ENCODE results near the gene ZNF770. TPM values are rescaled to one million over a fixed set of nuclear protein-coding genes. Genes with fewer than 3 reads are reported as not detected.

Gene ZNF770
- total and polyA plus RNA-seq, 2 of the 4 experiments (the other 2 are of a cell fraction): 9.4 to 26.5 TPM

DNA sequence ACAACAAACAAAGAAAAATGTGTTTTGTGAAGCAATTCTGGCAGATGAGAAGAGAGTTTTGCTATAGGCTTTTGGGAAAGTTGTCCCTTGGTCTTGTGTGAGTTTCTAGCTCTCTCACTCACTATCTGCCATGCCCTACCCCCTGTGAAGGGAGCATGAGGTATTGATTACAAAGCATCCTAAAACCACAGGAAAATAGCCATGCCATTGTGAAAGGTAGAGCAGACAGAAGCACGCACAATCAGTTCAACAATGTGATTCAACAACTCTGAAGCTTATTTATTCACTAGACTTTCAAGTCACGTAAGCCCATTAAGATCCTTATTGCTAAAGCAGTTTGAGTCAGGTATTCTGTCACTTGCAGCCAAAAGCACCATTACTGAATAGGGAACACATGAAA, 12.0 kb downstream of the ZNF770 start:
- H3K79me1 ChIP-seq (ENCODE audit: low read depth in 1 of 2, low read length in 2 of 2): peaks cover 2 to 4% of the 10 kb centered on the region in 2 experiments
- no peak overlapping the region for H4K91ac ChIP-seq (ENCODE audit: insufficient read depth, low read depth, low read length)
- no peaks in the 10 kb centered on the region for H3K9me3 ChIP-seq (ENCODE audit: control insufficient read depth, insufficient read depth, low read length)
- H3K36me3 ChIP-seq (ENCODE audit: control insufficient read depth, insufficient read depth, low read length): 0 out of 2 replicates have a peak, but pooled peaks cover 5% of the 10 kb centered on the region
- H4K8ac ChIP-seq (ENCODE audit: low read depth in 2 of 2, low read length in 2 of 2): no peak overlapping the region
- H2BK15ac ChIP-seq (ENCODE audit: low read depth, low read length): no peak overlapping the region
- H3K4ac ChIP-seq (ENCODE audit: low read depth, low read length): no peak overlapping the region
- intact Hi-C loops (cut with micrococcal nuclease) (no loop called here), dilution Hi-C loops (cut with HindIII; ENCODE audit: low sequenced_read_pairs, unreplicated experiment) (no loop called here), in situ Hi-C loops (cut with MboI; ENCODE audit: low sequenced_read_pairs) (no loop called here)
- no peak overlapping the region for H3K9ac ChIP-seq (ENCODE audit: low read depth, low read length)
- no peaks in the 10 kb centered on the region for H3K27me3 ChIP-seq (ENCODE audit: control insufficient read depth, insufficient read depth, low read length)
- no peak overlapping the region for H3K56ac ChIP-seq (ENCODE audit: extremely low read depth, insufficient read depth, low read length)
- no peak overlapping the region for H4K5ac ChIP-seq (ENCODE audit: low read depth, low read length)
- H2AK9ac ChIP-seq (replicated peaks; ENCODE audit: low read depth, low read length, poor library complexity): no peak overlapping the region
- no peak overlapping the region for H3K4me3 ChIP-seq (ENCODE audit: insufficient read depth, low read depth, low read length)
- no peak overlapping the region for H3K4me2 ChIP-seq (ENCODE audit: low read depth, low read length)
- no peak overlapping the region for H3K27ac ChIP-seq (ENCODE audit: insufficient read depth, low read length)
- no peak for DNase-seq
- no peaks in the 10 kb centered on the region for H3K4me1 ChIP-seq (ENCODE audit: control insufficient read depth, insufficient read depth, low read length)
- CTCF ChIA-PET: interaction anchor here (0.7 kb wide), 1 partner anchor 340 kb away, joined by 3 read pairs; no protein-coding TSS in a partner anchor
- WGBS, 2 experiments (ENCODE audit: extremely low coverage in 2 of 2, insufficient read length in 1 of 2): no CpG with 5 or more reads among the region's 2 CpGs
- H2AK5ac ChIP-seq (ENCODE audit: low read depth, low read length): no peak overlapping the region
- H3K23ac ChIP-seq (ENCODE audit: low read depth, low read length): no peak overlapping the region
- no peak overlapping the region for H2BK120ac ChIP-seq (ENCODE audit: low read depth, low read length)
- H2BK5ac ChIP-seq (ENCODE audit: low read depth, low read length, poor library complexity, severe bottlenecking): no peak overlapping the region
- no peaks in the 10 kb centered on the region for H4K20me1 ChIP-seq (ENCODE audit: insufficient read depth, low read length)
- no peak overlapping the region for H3K18ac ChIP-seq (ENCODE audit: low read depth, low read length)
- no peak for TF ChIP-seq MXI1 (IDR thresholded peaks at IDR 0.05; ENCODE audit: borderline replicate concordance, low read depth, low read length)
- TF ChIP-seq RAD21 (IDR thresholded peaks at IDR 0.05; ENCODE audit: low read length): no peak
- no peak for TF ChIP-seq MAZ (IDR thresholded peaks at IDR 0.05; ENCODE audit: borderline replicate concordance, low read depth, low read length)
- TF ChIP-seq RCOR1 (IDR thresholded peaks at IDR 0.05; ENCODE audit: insufficient replicate concordance, low read length): no peak
- TF ChIP-seq CHD1 (IDR thresholded peaks at IDR 0.05; ENCODE audit: low read depth, low read length): no peak
- TF ChIP-seq, protein P1, sequence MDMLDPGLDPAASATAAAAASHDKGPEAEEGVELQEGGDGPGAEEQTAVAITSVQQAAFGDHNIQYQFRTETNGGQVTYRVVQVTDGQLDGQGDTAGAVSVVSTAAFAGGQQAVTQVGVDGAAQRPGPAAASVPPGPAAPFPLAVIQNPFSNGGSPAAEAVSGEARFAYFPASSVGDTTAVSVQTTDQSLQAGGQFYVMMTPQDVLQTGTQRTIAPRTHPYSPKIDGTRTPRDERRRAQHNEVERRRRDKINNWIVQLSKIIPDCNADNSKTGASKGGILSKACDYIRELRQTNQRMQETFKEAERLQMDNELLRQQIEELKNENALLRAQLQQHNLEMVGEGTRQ (IDR thresholded peaks at IDR 0.05; ENCODE audit: low read depth, low read length): no peak
- no peak overlapping the region for H2AFZ ChIP-seq (replicated peaks; ENCODE audit: low read length, poor library complexity)
- ATAC-seq (ENCODE audit: low read depth): no peak
- H2BK20ac ChIP-seq (ENCODE audit: low read depth, low read length): no peak overlapping the region
- POLR2A ChIA-PET (ENCODE audit: unreplicated experiment): no interaction called here
- H3K9me1 ChIP-seq (ENCODE audit: insufficient read depth, low read length): no peaks in the 10 kb centered on the region
- no peak overlapping the region for H3K14ac ChIP-seq (replicated peaks; ENCODE audit: low read depth, low read length)
- BruUV-seq (replicated peaks): no TSS peak
